HUES64 (cell line): ENCODE results near the gene PURA.
A peak's percentile ranks its signal among the peaks of the same experiment; 100 is the strongest.
"Not testable (repeated sequence)": the region's sequence is repeated elsewhere in the genome, so short reads cannot be mapped to it uniquely, and the experiment has no call there.

Source experiments
- H3K27ac ChIP-seq: 2 replicates; pipeline ENCODE4 v1.7.0; 2013; ENCODE audit warnings: low read depth, low read length, inconsistent platforms
- H3K27me3 ChIP-seq: 2 replicates; pipeline ENCODE4 v1.6.1; 2013; ENCODE audit warnings: mild to moderate bottlenecking, low read length; ENCODE audit not compliant: insufficient read depth
- H3K36me3 ChIP-seq: 2 replicates; pipeline ENCODE4 v1.6.1; 2013; ENCODE audit warnings: mild to moderate bottlenecking, low read length; ENCODE audit not compliant: insufficient read depth
- H3K4me1 ChIP-seq: 2 replicates; pipeline ENCODE4 v1.6.1; 2013; ENCODE audit warnings: mild to moderate bottlenecking, low read length, moderate library complexity; ENCODE audit not compliant: insufficient read depth
- H3K4me3 ChIP-seq: 2 replicates; pipeline ENCODE4 v1.5.1; 2013; ENCODE audit warnings: mild to moderate bottlenecking, low read length, moderate library complexity
- H3K9ac ChIP-seq: 2 replicates; pipeline ENCODE4 v1.6.1; 2013; ENCODE audit warnings: mild to moderate bottlenecking, low read depth, low read length
- H3K9me3 ChIP-seq: 2 replicates; pipeline ENCODE4 v1.6.1; 2013; ENCODE audit warnings: low read depth, low read length; ENCODE audit not compliant: insufficient read depth
- WGBS: fragments of 150-250, 120-280 bp; methylation state at CpG from one replicate; pipeline ENCODE4 v1.1.7; 2013; ENCODE audit warnings: missing lambda C conversion rate; 5-methylcytosine and 5-hydroxymethylcytosine counted together

Gene PURA

GRCh38 chr5:140152022-140152999 is 38.4 kb downstream of the PURA start:
- H3K27me3 ChIP-seq, result peaks cover 38% of the 10 kb centered on the region
- no peaks in the 10 kb centered on the region for H3K36me3 ChIP-seq
- H3K9ac ChIP-seq, result no peak overlapping the region
- H3K9me3 ChIP-seq, result no peaks in the 10 kb centered on the region
- WGBS, result 73% methylated on average over 22 of the region's 23 CpGs
- H3K27ac ChIP-seq, result no peak overlapping the region
- peaks cover 24% of the 10 kb centered on the region for H3K4me1 ChIP-seq
- H3K4me3 ChIP-seq, result no peak overlapping the region

- H3K4me3 ChIP-seq, result no peak overlapping the region
- 53% methylated on average over 7 of the region's 7 CpGs for WGBS
- H3K4me1 ChIP-seq, result peaks cover 24% of the 10 kb centered on the region
- H3K9me3 ChIP-seq, result no peaks in the 10 kb centered on the region
- peaks cover 31% of the 10 kb centered on the region for H3K27me3 ChIP-seq
- no peak overlapping the region for H3K27ac ChIP-seq
- H3K36me3 ChIP-seq, result no peaks in the 10 kb centered on the region
- no peak overlapping the region for H3K9ac ChIP-seq
Measured at GRCh38 chr5:140153255-140153654, 39.3 kb downstream of the PURA start.

- 41% methylated on average over 8 of the region's 8 CpGs for WGBS
- H3K9me3 ChIP-seq, result no peaks in the 10 kb centered on the region
- H3K9ac ChIP-seq, result no peak overlapping the region
- H3K27ac ChIP-seq, result no peak overlapping the region
- no peaks in the 10 kb centered on the region for H3K36me3 ChIP-seq
- peaks cover 24% of the 10 kb centered on the region for H3K4me1 ChIP-seq
- no peak overlapping the region; the same call in 1 of the 2 replicates for H3K4me3 ChIP-seq
- H3K27me3 ChIP-seq, result peaks cover 26% of the 10 kb centered on the region
Measured at GRCh38 chr5:140153905-140154304, 40.0 kb downstream of the PURA start.

DNA sequence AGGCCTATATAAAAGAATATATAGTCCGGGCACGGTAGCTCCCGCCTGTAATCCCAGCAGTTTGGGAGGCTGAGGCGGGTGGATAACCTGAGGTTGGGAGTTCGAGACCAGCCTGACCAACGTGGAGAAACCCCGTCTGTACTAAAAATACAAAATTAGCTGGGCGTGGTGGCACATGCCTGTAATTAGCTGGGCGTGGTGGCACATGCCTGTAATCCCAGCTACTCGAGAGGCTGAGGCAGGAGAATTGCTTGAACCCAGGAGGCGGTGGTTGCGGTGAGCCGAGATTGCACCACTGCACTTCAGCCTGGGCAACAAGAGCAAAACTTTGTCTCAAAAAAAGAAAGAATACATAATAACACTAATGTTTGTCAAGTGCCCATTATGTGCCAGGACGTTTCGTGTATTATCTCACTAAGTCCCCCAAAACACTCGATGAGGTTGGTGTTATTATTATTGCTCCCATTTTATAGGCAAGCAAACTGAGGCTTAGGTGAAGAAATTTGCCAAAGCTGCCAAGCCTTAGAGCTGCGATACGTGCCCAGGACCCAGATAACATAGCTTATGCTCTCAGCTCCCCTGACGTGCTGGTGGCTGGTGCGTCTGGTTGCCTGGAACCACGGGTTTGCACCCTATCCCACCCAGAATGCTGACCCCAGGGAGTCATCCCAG is 40.9 kb downstream of the PURA start:
- not testable (repeated sequence) for H3K9ac ChIP-seq, H3K4me3 ChIP-seq, H3K36me3 ChIP-seq, H3K9me3 ChIP-seq, H3K27ac ChIP-seq
- 92% methylated on average over 21 of the region's 21 CpGs for WGBS
- peaks cover 24% of the 10 kb centered on the region for H3K4me1 ChIP-seq
- peaks cover 26% of the 10 kb centered on the region for H3K27me3 ChIP-seq

DNA sequence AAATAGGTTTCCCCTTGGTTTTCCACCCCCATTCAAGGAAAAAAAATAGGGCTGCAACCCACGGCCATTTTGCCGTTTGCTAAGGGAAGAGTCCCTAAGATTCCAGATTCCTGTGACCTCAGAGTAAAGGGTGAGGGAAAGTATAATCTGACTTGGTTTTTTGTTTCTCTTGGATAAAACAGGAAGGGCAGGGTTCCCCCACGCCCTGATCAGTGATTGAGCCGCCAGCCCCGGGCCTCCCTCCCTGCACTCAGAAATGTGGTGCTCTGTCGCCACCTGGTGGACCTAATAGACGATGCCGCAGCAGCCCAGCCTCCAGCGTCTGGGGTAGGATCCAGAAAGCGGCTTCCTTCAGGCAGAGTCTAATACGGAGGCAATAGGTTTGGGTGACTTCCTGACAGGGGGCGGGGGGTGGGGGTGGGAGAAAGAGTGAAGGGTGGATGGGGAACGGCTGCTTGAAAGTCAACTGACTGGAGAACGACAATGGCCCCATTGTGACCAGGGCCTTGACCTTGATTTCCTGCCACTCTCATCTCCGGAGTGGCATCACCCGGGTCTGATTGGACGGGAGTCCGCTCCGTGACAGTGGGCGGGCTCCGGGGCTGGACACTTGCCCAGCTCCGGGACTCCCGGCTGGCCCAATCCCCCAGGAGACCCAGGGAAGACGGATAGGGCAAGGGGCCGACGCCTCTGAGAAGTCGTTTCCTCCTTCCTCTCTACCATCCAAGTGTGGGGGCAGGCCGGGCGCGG is 43.3 kb downstream of the PURA start:
- Histone ChIP-seq H3K4me1 (peaks cover 20% of the 10 kb centered on the region), H3K27ac (no peak overlapping the region), H3K4me3 (peak overlapping the region; percentile 45), H3K36me3 (no peaks in the 10 kb centered on the region), H3K27me3 (peaks cover 26% of the 10 kb centered on the region), H3K9me3 (no peaks in the 10 kb centered on the region), H3K9ac (no peak overlapping the region)
- 6% methylated on average over 30 of the region's 30 CpGs for WGBS

- Histone ChIP-seq H3K9me3 (no peaks in the 10 kb centered on the region), H3K9ac (no peak overlapping the region), H3K36me3 (no peaks in the 10 kb centered on the region), H3K27me3 (peaks cover 9% of the 10 kb centered on the region; the same call in 1 of the 2 replicates), H3K4me3 (no peak overlapping the region), H3K27ac (no peak overlapping the region), H3K4me1 (peaks cover 2% of the 10 kb centered on the region; the same call in 1 of the 2 replicates)
- 84% methylated on average over 6 of the region's 7 CpGs for WGBS
Measured at GRCh38 chr5:140159014-140159927, 45.4 kb downstream of the PURA start.

- Histone ChIP-seq H3K27ac (no peak overlapping the region), H3K27me3 (peaks cover 3% of the 10 kb centered on the region; the same call in 1 of the 2 replicates), H3K9ac (no peak overlapping the region), H3K4me3 (no peak overlapping the region), H3K4me1 (no peaks in the 10 kb centered on the region), H3K9me3 (no peaks in the 10 kb centered on the region), H3K36me3 (no peaks in the 10 kb centered on the region)
- WGBS, result 91% methylated on average over 5 of the region's 5 CpGs
Measured at GRCh38 chr5:140162275-140162674, 48.4 kb downstream of the PURA start.

- no peak overlapping the region for H3K4me3 ChIP-seq
- H3K36me3 ChIP-seq, result no peaks in the 10 kb centered on the region
- H3K27ac ChIP-seq, result no peak overlapping the region
- 86% methylated on average over 5 of the region's 5 CpGs for WGBS
- H3K4me1 ChIP-seq, result no peaks in the 10 kb centered on the region
- H3K9ac ChIP-seq, result no peak overlapping the region
- no peaks in the 10 kb centered on the region for H3K9me3 ChIP-seq
- no peaks in the 10 kb centered on the region for H3K27me3 ChIP-seq
Measured at GRCh38 chr5:140162781-140163180, 48.9 kb downstream of the PURA start.

DNA sequence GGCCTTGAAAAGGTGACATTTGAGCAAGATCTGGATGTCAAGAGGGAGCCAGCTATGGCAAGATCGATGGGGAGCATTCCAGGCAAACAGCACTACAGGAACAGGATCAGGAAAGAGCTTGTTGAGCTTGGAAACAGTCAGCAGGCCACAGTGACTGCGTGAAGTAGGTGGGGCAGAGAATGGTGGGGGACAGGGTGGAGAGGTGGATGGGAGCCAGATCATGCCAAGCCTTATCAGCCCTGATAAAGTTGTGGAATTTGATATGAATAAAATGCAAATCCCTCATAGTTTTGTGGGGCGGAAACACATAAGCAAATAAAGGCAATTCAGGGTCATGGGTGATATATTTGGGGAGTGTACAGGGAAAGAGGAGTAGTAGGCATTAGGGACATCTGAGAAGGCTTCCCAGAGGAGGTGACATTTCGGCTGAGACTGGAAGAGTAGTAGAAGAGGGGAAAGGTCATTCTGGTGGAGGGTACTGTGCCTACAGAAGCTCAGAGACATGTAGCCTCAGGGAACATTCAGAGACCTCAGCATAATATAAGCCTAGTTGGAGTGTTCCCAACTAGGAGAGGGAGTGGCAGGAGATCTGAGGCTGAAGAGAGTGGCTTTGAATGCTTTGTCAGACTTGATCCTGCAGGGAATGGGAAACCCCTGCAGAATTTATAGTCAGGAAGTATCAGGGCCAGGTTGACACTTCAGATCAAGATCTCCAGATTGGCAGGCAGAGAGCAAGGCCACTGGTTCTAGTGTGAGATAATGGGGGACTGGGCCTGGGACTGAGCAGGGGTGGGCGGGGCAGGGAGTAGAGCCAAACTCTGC is 51.4 kb downstream of the PURA start:
- no peak overlapping the region for H3K27ac ChIP-seq
- no peak overlapping the region for H3K4me3 ChIP-seq
- H3K4me1 ChIP-seq, result no peaks in the 10 kb centered on the region
- no peaks in the 10 kb centered on the region for H3K36me3 ChIP-seq
- 80% methylated on average over 5 of the region's 5 CpGs for WGBS
- no peaks in the 10 kb centered on the region for H3K9me3 ChIP-seq
- no peak overlapping the region for H3K9ac ChIP-seq
- no peaks in the 10 kb centered on the region for H3K27me3 ChIP-seq

DNA sequence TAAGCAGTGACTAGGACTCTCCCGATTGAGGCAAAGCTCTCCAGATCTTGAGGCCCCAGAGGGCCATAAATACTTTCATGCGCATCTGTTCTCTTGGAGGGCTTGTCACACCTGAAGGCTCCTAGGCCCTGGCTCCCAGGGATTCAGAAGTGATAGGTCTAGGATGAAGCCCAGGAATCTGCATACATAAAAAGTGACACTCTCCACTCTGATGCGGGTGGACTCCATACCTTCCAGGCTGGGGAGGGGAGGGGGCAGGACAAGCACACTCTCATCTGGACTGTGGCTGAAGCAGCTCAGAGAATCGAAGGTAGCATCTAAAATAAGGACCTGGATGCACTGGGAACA is 52.0 kb downstream of the PURA start:
- WGBS, result 69% methylated on average over 4 of the region's 4 CpGs
- Histone ChIP-seq H3K4me1 (no peaks in the 10 kb centered on the region), H3K36me3 (no peaks in the 10 kb centered on the region), H3K9me3 (no peaks in the 10 kb centered on the region), H3K27me3 (no peaks in the 10 kb centered on the region), H3K9ac (no peak overlapping the region), H3K4me3 (no peak overlapping the region), H3K27ac (no peak overlapping the region)
